Activated naive CD4-positive, alpha-beta T cell treated with anti-CD3 and anti-CD28 coated beads, Interleukin-2, amount 50 U/mL, for 24 hours (primary cell): ENCODE results near the gene NCOA6.

Experiments used
- H3K27ac Mint-ChIP-seq: one replicate; pipeline ENCODE4 v1.8.0; 2021; ENCODE audit warnings: mild to moderate bottlenecking, mixed read lengths
- H3K27me3 Mint-ChIP-seq: one replicate; pipeline ENCODE4 v1.8.0; 2021; ENCODE audit warnings: mixed read lengths
- H3K36me3 Mint-ChIP-seq: one replicate; pipeline ENCODE4 v1.8.0; 2021; ENCODE audit warnings: mixed read lengths
- H3K4me1 Mint-ChIP-seq: one replicate; pipeline ENCODE4 v1.8.0; 2021; ENCODE audit warnings: mixed read lengths
- H3K4me3 Mint-ChIP-seq: one replicate; pipeline ENCODE4 v1.8.0; 2021; ENCODE audit warnings: mild to moderate bottlenecking, mixed read lengths
- H3K9me3 Mint-ChIP-seq: one replicate; pipeline ENCODE4 v1.8.0; 2021; ENCODE audit warnings: mixed read lengths

The NCOA6 gene

GRCh38 chr20:34825530-34826362 lies at the start of gene NCOA6:
Gene NCOA6, minus strand, starts transcription at chr20:34825651. Its CDS starts 43,296 bp downstream, at chr20:34782355.
- Mint-ChIP-seq H3K4me1 (peaks cover 40% of the 10 kb centered on the region), H3K4me3 (peak within 1 kb of the TSS; percentile 95), H3K27ac (peak within 1 kb of the TSS; percentile 95), H3K9me3 (no peaks in the 10 kb centered on the region), H3K27me3 (no peaks in the 10 kb centered on the region), H3K36me3 (no peaks in the 10 kb centered on the region)

DNA sequence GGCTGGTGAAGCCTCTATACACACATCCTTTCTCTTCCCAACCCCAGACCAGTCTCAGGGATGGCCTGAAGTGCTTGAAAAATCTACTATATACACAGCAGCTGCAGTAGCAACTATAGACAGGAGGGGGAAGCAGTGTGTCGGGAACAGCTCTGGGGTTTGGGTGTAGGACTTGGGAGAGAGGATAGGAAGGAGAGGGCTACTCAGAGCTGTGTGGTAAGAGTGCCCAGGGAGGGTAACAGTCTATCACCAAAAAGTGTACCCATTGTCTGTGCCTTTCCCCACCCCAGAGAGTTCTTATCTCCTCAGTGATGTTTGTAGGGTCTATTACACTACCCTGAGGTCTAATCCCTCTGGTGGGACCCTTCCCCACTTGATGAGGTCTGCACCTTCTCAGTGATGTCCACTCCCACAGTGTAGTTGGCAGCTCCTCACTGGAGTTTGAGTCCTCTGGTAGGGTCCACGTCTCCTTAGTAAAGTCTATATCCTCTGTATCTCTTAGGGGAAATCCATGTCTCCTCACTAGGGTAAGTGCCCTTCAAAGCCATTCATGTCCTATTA lies 48.7 kb upstream of the NCOA6 start:
- H3K9me3 Mint-ChIP-seq: no peaks in the 10 kb centered on the region
- peak overlapping the region; percentile 87 for H3K27ac Mint-ChIP-seq
- no peaks in the 10 kb centered on the region for H3K27me3 Mint-ChIP-seq
- H3K4me3 Mint-ChIP-seq: peak overlapping the region; percentile 92
- H3K4me1 Mint-ChIP-seq: peaks cover 76% of the 10 kb centered on the region
- H3K36me3 Mint-ChIP-seq: peaks cover 2% of the 10 kb centered on the region

GRCh38 chr20:34873583-34874093 lies 48.2 kb upstream of the NCOA6 start:
- H3K27me3 Mint-ChIP-seq: no peaks in the 10 kb centered on the region
- peaks cover 2% of the 10 kb centered on the region for H3K36me3 Mint-ChIP-seq
- H3K9me3 Mint-ChIP-seq: no peaks in the 10 kb centered on the region
- H3K4me3 Mint-ChIP-seq: peak overlapping the region; percentile 92
- peaks cover 74% of the 10 kb centered on the region for H3K4me1 Mint-ChIP-seq
- H3K27ac Mint-ChIP-seq: peak overlapping the region; percentile 87

DNA sequence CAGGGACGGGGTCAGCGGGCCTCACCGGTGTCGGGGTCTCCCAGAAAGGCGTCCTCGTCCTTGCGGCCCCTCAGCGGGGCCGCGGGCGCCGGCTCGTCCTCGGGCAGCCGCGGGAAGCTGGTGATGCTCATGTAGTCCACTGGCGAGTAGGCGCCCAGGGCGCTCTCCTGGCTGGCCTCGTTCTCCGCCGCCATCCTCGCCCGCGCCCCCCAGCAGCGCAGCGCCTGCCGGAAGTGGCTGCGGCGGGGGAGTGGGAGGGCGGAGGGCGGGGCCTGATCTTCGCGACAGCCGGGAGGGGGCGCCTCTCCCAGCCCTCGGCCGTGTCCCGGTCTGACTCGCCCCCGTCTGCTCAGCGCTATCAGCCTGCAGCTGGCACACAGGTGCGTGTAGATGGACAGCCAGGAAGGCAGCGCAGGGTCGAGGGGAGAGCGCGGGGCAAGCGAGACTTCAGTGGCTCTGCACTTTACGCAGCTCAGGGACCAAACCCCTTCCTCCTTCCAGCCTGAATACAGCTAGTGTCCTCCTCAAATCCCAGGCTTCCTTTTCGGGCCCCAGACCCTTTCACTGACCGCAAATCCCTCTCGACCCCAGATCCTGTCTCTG lies 47.3 kb upstream of the NCOA6 start, which contains the start of gene GGT7:
GGT7 (minus strand) TSS at position 235 of the 603 bp plus-strand sequence; CDS start at position 194, 41 bp downstream.
- Mint-ChIP-seq H3K4me1 (peaks cover 71% of the 10 kb centered on the region), H3K27me3 (no peaks in the 10 kb centered on the region), H3K36me3 (peaks cover 2% of the 10 kb centered on the region), H3K27ac (peak within 1 kb of the TSS; percentile 84), H3K4me3 (peak within 1 kb of the TSS; percentile 92), H3K9me3 (no peaks in the 10 kb centered on the region)

DNA sequence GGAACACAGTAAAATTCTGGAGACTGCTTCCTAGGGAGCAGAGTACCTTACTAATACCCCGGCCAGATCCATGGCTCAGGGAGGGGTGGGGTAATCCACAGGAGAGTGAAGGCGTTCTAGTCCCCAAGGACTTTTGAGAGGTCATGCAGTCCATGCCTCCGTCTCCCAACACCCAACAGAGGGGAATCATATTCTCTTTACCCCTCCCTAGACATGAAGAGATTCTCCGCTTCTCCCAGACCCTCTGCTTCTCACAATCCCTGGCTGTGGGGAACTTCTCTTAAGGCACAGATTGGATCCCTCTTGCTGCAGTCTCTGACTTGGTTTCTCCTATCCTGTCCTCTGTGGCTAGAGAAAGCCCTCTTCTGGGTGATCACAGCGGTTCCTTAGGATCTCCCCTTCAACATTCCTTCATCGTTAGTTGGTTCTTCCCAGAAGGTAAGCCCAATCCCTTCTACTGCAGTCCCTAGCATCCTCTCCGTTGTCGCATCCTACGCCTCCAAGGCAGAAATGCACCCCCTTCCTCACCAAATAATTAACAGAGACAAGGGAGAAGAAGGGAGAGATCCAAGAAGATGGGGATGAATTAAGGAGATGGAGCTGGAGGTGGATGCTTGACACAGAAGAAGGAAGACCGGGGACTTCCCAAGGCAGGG lies 46.6 kb upstream of the NCOA6 start:
- peak overlapping the region; percentile 92 for H3K4me3 Mint-ChIP-seq
- H3K27me3 Mint-ChIP-seq: no peaks in the 10 kb centered on the region
- H3K27ac Mint-ChIP-seq: peak overlapping the region; percentile 84
- H3K4me1 Mint-ChIP-seq: peaks cover 68% of the 10 kb centered on the region
- H3K36me3 Mint-ChIP-seq: peaks cover 2% of the 10 kb centered on the region
- H3K9me3 Mint-ChIP-seq: no peaks in the 10 kb centered on the region

DNA sequence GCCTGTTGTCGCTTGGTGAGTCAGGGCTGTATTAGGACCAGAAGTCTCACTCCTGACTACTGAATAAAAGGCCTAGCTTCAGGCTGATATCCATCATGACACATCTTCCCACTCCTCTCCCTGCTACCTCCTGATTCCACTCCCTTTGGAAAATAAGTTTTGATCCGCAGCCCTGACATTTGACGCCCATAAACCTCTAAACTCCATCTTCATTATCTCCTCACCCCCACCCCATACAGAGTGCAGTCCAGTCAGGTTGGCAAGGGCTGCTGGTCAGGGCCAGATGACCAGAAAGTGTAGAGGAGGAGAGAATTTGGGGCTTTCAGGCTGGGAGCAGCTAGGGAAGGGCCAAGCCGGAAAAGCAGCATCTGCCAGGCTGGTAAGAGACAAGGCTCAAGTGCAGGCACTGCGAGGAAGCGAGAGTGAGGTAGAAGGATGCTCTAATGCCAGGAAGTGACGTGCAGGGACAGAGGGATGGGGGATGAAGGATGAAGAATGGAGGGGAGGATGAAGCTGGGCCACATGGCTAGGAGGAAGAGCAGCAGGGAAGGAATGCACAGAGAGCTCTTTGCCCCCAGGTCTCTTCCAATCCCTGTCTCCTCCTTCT lies 46.0 kb upstream of the NCOA6 start:
- no peaks in the 10 kb centered on the region for H3K9me3 Mint-ChIP-seq
- peaks cover 2% of the 10 kb centered on the region for H3K36me3 Mint-ChIP-seq
- H3K27me3 Mint-ChIP-seq: no peaks in the 10 kb centered on the region
- peak overlapping the region; percentile 92 for H3K4me3 Mint-ChIP-seq
- H3K4me1 Mint-ChIP-seq: peaks cover 63% of the 10 kb centered on the region
- no peak overlapping the region for H3K27ac Mint-ChIP-seq

- H3K9me3 Mint-ChIP-seq: no peaks in the 10 kb centered on the region
- no peaks in the 10 kb centered on the region for H3K27me3 Mint-ChIP-seq
- H3K4me1 Mint-ChIP-seq: peaks cover under 1% of the 10 kb centered on the region
- no peak overlapping the region for H3K4me3 Mint-ChIP-seq
- peaks cover 4% of the 10 kb centered on the region for H3K36me3 Mint-ChIP-seq
- H3K27ac Mint-ChIP-seq: no peak overlapping the region
Measured at GRCh38 chr20:34864216-34864615, 38.8 kb upstream of the NCOA6 start.

DNA sequence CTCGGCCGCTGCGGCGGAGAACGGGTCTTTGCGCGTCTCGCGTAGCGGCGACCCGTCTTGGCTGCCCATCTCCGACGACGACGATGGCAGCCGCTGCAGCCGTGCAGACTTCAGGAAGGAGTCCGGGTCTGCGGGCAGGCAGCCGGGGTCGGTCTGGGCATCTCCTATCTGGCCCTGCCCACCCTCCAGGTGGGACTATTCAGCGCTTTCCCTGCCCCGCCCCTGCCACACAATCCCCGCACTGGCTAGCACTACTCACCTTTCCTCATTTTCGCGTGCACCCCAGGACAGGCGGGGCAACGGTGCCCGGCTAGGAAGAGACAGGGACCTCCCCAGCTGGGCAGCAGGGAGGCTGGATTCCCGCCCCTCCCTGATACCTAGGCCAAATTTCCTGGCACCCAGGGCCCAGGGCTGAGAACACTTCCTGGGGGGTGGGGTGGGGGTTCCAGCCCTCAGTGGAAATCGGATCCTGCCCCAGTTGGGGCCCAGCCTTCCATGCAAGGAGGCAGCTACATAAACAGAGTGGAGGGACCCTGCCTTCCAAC lies 38.0 kb upstream of the NCOA6 start:
- Mint-ChIP-seq H3K27ac (no peak overlapping the region), H3K36me3 (peaks cover 5% of the 10 kb centered on the region), H3K4me1 (no peaks in the 10 kb centered on the region), H3K9me3 (no peaks in the 10 kb centered on the region), H3K27me3 (no peaks in the 10 kb centered on the region), H3K4me3 (no peak overlapping the region)

DNA sequence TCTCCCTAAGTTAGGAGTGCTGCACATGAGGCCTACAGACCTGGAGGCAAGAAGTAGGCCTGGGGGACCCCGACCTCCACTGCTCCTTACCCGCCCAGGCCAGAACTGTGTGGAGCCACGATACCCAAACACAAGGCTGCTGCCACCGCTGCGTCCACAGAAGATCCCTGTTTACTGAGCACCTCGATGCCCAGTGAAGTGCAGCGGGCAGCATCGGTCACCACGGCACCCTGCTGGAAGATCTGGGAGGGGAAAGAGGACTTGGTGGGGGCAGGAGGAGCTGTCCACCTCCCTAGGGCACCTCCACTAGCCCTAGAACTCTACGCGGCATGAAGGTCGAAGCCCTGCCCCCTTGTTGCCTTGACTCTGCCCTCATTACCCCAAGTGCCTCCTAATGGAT lies 37.3 kb upstream of the NCOA6 start:
- peaks cover 10% of the 10 kb centered on the region for H3K36me3 Mint-ChIP-seq

GRCh38 chr20:34861386-34862084 lies 36.1 kb upstream of the NCOA6 start:
- Mint-ChIP-seq H3K9me3 (no peaks in the 10 kb centered on the region), H3K27ac (no peak overlapping the region), H3K4me3 (no peak overlapping the region), H3K4me1 (no peaks in the 10 kb centered on the region), H3K36me3 (peaks cover 10% of the 10 kb centered on the region), H3K27me3 (no peaks in the 10 kb centered on the region)

More for the DNA sequence above, 37.3 kb upstream of the NCOA6 start:
- H3K27ac Mint-ChIP-seq: no peak overlapping the region
- H3K4me1 Mint-ChIP-seq: no peaks in the 10 kb centered on the region
- H3K27me3 Mint-ChIP-seq: no peaks in the 10 kb centered on the region
- no peaks in the 10 kb centered on the region for H3K9me3 Mint-ChIP-seq
- H3K4me3 Mint-ChIP-seq: no peak overlapping the region

GRCh38 chr20:34859826-34860545 lies 34.5 kb upstream of the NCOA6 start:
- Mint-ChIP-seq H3K27me3 (no peaks in the 10 kb centered on the region), H3K27ac (no peak overlapping the region), H3K36me3 (peaks cover 10% of the 10 kb centered on the region), H3K4me3 (no peak overlapping the region), H3K9me3 (no peaks in the 10 kb centered on the region), H3K4me1 (no peaks in the 10 kb centered on the region)

GRCh38 chr20:34859367-34859766 lies 33.9 kb upstream of the NCOA6 start:
- Mint-ChIP-seq H3K9me3 (no peaks in the 10 kb centered on the region), H3K36me3 (peaks cover 10% of the 10 kb centered on the region), H3K27ac (no peak overlapping the region), H3K4me3 (no peak overlapping the region), H3K4me1 (no peaks in the 10 kb centered on the region), H3K27me3 (no peaks in the 10 kb centered on the region)

GRCh38 chr20:34852298-34852697 lies 26.8 kb upstream of the NCOA6 start:
- no peak overlapping the region for H3K27ac Mint-ChIP-seq
- no peaks in the 10 kb centered on the region for H3K4me1 Mint-ChIP-seq
- no peaks in the 10 kb centered on the region for H3K27me3 Mint-ChIP-seq
- H3K4me3 Mint-ChIP-seq: no peak overlapping the region
- H3K36me3 Mint-ChIP-seq: peaks cover 1% of the 10 kb centered on the region
- H3K9me3 Mint-ChIP-seq: no peaks in the 10 kb centered on the region

- no peaks in the 10 kb centered on the region for H3K9me3 Mint-ChIP-seq
- no peaks in the 10 kb centered on the region for H3K4me1 Mint-ChIP-seq
- no peaks in the 10 kb centered on the region for H3K27me3 Mint-ChIP-seq
- no peak overlapping the region for H3K4me3 Mint-ChIP-seq
- no peak overlapping the region for H3K27ac Mint-ChIP-seq
- H3K36me3 Mint-ChIP-seq: peaks cover 1% of the 10 kb centered on the region
Measured at GRCh38 chr20:34850969-34851368, 25.5 kb upstream of the NCOA6 start.
